Astrocyte (in vitro differentiated cells and primary cell): ENCODE data around the gene ZDHHC8. TPM values are rescaled to one million over a fixed set of nuclear protein-coding genes. Genes with fewer than 3 reads are reported as not detected.

Experiments used
- DNase-seq: peaks from one replicate; pipeline ENCODE4 v3.0.0-alpha.2; 2010; ENCODE audit warnings: low read depth
- FAIRE-seq: peaks from 2 replicates; lab custom pipeline; 2011; peaks lifted over from hg19 to GRCh38; lab: Jason Lieb, UNC
- H2AFZ ChIP-seq: 2 replicates; pipeline ENCODE4 v1.6.0; 2012; ENCODE audit warnings: low read depth, low read length, inconsistent platforms
- H3K27ac ChIP-seq: 2 replicates; pipeline ENCODE4 v1.5.1; 2011; ENCODE audit warnings: low read depth, low read length, inconsistent platforms
- H3K27me3 ChIP-seq: 2 replicates; pipeline ENCODE4 v1.6.0; 2011; ENCODE audit warnings: low read length, inconsistent platforms; ENCODE audit not compliant: insufficient read depth
- H3K36me3 ChIP-seq: 2 replicates; pipeline ENCODE4 v1.5.1; 2011; ENCODE audit warnings: low read length, inconsistent platforms; ENCODE audit not compliant: insufficient read depth
- H3K4me1 ChIP-seq: 2 replicates; pipeline ENCODE4 v1.5.1; 2011; ENCODE audit warnings: low read length, inconsistent platforms; ENCODE audit not compliant: insufficient read depth
- H3K4me2 ChIP-seq: 2 replicates; pipeline ENCODE4 v1.6.0; 2012; ENCODE audit warnings: low read length, inconsistent platforms
- H3K4me3 ChIP-seq: 2 replicates; pipeline ENCODE4 v1.5.1; 2011; ENCODE audit warnings: low read depth, mild to moderate bottlenecking, low read length, inconsistent platforms; ENCODE audit not compliant: insufficient read depth
- H3K79me2 ChIP-seq: 2 replicates; pipeline ENCODE4 v1.6.0; 2012; ENCODE audit warnings: mild to moderate bottlenecking, low read length, inconsistent platforms; ENCODE audit not compliant: insufficient read depth
- H3K9ac ChIP-seq: 2 replicates; pipeline ENCODE4 v1.6.0; 2012; ENCODE audit warnings: mild to moderate bottlenecking, low read length, inconsistent platforms
- H3K9me3 ChIP-seq: 2 replicates; pipeline ENCODE4 v1.5.1; 2012; ENCODE audit warnings: low read depth, mild to moderate bottlenecking, low read length, inconsistent platforms; ENCODE audit not compliant: insufficient read depth
- H4K20me1 ChIP-seq: 2 replicates; pipeline ENCODE4 v1.6.0; 2012; ENCODE audit warnings: low read length, inconsistent platforms; ENCODE audit not compliant: insufficient read depth
- H3K27ac Mint-ChIP-seq: one replicate; pipeline ENCODE4 v1.8.0; 2021; ENCODE audit warnings: mild to moderate bottlenecking, mixed read lengths; ENCODE audit not compliant: unreplicated experiment
- H3K27me3 Mint-ChIP-seq: one replicate; pipeline ENCODE4 v1.8.0; 2021; ENCODE audit warnings: low read depth, mixed read lengths; ENCODE audit not compliant: unreplicated experiment
- H3K36me3 Mint-ChIP-seq: one replicate; pipeline ENCODE4 v1.8.0; 2021; ENCODE audit warnings: low read depth, mixed read lengths; ENCODE audit not compliant: unreplicated experiment
- H3K4me1 Mint-ChIP-seq: one replicate; pipeline ENCODE4 v1.8.0; 2021; ENCODE audit warnings: low read depth, mixed read lengths; ENCODE audit not compliant: unreplicated experiment
- H3K4me3 Mint-ChIP-seq: one replicate; pipeline ENCODE4 v1.8.0; 2021; ENCODE audit warnings: mild to moderate bottlenecking, moderate library complexity, mixed read lengths; ENCODE audit not compliant: unreplicated experiment
- H3K9me3 Mint-ChIP-seq: one replicate; pipeline ENCODE4 v1.8.0; 2021; ENCODE audit warnings: mild to moderate bottlenecking, mixed read lengths; ENCODE audit not compliant: unreplicated experiment
- EZH2 ChIP-seq: IDR thresholded peaks from 2 replicates; pipeline ENCODE4 v1.6.1; 2012; ENCODE audit warnings: mild to moderate bottlenecking, low read length, inconsistent platforms; ENCODE audit not compliant: insufficient read depth
- total RNA-seq: library from RNA; stranded (reverse); gene quantifications from 2 replicates; pipeline ENCODE4 v1.2.1, GENCODE V29; 2021
- TF ChIP-seq, protein P1 (sequence below): IDR thresholded peaks from 2 replicates; pipeline ENCODE4 v1.5.1; 2011; ENCODE audit warnings: low read depth, mild to moderate bottlenecking, inconsistent platforms, low read length, moderate library complexity; ENCODE audit not compliant: insufficient read depth

ZDHHC8 gene
- total RNA-seq, 1 donor from 2014 or later = 88.3 TPM

DNA sequence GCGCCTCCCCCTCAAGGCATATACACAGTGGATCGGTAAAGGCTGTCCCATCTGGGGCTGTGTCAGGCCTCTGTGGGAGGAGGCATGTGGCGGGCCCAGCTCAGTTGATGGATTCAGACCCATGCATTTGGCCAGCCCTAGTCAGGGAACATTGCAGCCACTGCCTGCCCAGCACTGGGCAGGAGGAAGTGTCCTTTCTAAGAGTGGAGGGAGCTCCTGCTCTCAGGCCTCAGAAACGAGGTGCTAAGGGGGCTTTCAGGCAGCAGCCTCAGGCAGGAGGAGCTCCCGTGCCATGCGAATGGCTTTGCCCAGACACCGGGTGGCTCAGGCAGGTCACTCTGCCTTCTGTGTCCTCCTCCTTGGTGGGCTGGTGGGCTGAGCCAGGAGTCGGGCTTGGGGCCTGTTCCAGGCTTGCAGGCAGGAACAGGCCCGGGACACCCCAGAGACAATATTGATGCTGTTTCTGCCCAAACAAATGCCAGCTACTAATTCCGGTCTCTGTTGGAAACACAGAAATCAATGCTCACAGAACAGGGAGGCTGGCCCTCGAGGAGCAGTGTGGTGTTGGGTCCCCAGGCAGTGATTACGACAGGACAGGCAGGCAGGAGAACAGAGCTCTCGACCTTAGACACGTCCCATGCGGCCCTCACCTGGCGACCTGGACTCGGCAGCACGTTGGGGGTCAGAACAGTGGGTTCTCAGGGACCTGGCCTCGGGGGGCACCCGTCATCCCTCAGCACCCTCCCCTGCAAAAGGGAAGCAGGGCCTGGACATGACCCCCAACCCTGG is 61.6 kb downstream of the ZDHHC8 start:
- peaks cover 38% of the 10 kb centered on the region for H3K27me3 Mint-ChIP-seq
- H3K36me3 Mint-ChIP-seq = no peaks in the 10 kb centered on the region
- Histone ChIP-seq H3K9me3 (no peaks in the 10 kb centered on the region), H3K27ac (no peak overlapping the region), H3K36me3 (no peaks in the 10 kb centered on the region), H3K4me2 (no peak overlapping the region), H2AFZ (no peak overlapping the region), H4K20me1 (no peaks in the 10 kb centered on the region), H3K79me2 (no peaks in the 10 kb centered on the region), H3K4me3 (no peak overlapping the region), H3K9ac (no peak overlapping the region), H3K27me3 (no peaks in the 10 kb centered on the region), H3K4me1 (no peaks in the 10 kb centered on the region)
- H3K4me1 Mint-ChIP-seq = no peaks in the 10 kb centered on the region
- H3K9me3 Mint-ChIP-seq = no peaks in the 10 kb centered on the region
- no peak for TF ChIP-seq EZH2
- TF ChIP-seq, protein P1, sequence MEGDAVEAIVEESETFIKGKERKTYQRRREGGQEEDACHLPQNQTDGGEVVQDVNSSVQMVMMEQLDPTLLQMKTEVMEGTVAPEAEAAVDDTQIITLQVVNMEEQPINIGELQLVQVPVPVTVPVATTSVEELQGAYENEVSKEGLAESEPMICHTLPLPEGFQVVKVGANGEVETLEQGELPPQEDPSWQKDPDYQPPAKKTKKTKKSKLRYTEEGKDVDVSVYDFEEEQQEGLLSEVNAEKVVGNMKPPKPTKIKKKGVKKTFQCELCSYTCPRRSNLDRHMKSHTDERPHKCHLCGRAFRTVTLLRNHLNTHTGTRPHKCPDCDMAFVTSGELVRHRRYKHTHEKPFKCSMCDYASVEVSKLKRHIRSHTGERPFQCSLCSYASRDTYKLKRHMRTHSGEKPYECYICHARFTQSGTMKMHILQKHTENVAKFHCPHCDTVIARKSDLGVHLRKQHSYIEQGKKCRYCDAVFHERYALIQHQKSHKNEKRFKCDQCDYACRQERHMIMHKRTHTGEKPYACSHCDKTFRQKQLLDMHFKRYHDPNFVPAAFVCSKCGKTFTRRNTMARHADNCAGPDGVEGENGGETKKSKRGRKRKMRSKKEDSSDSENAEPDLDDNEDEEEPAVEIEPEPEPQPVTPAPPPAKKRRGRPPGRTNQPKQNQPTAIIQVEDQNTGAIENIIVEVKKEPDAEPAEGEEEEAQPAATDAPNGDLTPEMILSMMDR = no peak
- H3K27ac Mint-ChIP-seq = peak overlapping the region; percentile 58
- DNase-seq (no peak), FAIRE-seq (no peak)
- no peak overlapping the region for H3K4me3 Mint-ChIP-seq

DNA sequence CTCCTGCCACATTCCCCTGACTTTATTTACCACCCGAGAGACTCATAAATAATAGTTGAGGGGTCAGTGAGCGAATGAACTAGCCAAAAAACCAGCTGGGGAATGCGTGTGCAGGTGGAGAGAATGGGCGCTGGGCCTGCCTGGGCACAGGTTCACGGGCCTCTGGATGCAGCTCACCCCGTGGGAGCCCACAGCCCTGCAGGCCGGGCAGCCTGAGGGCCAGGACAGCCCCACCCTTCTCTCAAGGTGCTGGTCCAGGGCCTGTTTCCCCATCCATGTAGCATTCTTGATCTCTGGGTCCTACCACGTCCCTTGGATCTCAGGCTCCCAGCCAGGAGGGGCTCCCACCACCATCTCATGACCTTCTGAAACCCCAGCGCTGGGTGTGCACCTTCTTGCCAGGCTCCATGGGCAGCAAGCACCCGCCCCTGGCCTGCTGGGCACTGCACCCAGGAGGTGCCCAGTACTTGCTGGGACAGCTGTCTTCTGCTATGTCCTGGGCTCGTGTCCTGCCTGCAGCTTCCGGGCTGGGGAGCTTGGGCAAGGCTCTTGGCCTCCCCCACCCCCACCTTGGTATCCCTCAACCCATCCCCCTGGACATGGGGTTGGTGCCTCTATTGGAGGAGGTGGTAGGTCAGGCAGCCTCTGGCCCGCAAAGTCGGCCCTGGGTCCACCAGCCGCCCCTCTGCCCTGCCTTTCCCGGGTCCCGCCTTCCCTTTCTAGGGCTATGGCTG is 62.3 kb downstream of the ZDHHC8 start:
- no peak overlapping the region for H3K9ac ChIP-seq
- DNase-seq = no peak
- Mint-ChIP-seq H3K36me3 (no peaks in the 10 kb centered on the region), H3K9me3 (no peaks in the 10 kb centered on the region), H3K27me3 (peaks cover 43% of the 10 kb centered on the region), H3K27ac (peak overlapping the region; percentile 58), H3K4me1 (no peaks in the 10 kb centered on the region), H3K4me3 (no peak overlapping the region)
- H4K20me1 ChIP-seq = no peaks in the 10 kb centered on the region
- no peaks in the 10 kb centered on the region for H3K36me3 ChIP-seq
- no peaks in the 10 kb centered on the region for H3K4me1 ChIP-seq
- TF ChIP-seq, protein P1 = no peak
- no peak for TF ChIP-seq EZH2
- H3K4me3 ChIP-seq = no peak overlapping the region
- no peak overlapping the region for H3K27ac ChIP-seq
- H2AFZ ChIP-seq = no peak overlapping the region
- no peaks in the 10 kb centered on the region for H3K79me2 ChIP-seq
- H3K9me3 ChIP-seq = no peaks in the 10 kb centered on the region
- no peak overlapping the region for H3K4me2 ChIP-seq
- H3K27me3 ChIP-seq = no peaks in the 10 kb centered on the region
- no peak for FAIRE-seq
